ENCODE results near the gene CLDN6.

CLDN6 gene

DNA sequence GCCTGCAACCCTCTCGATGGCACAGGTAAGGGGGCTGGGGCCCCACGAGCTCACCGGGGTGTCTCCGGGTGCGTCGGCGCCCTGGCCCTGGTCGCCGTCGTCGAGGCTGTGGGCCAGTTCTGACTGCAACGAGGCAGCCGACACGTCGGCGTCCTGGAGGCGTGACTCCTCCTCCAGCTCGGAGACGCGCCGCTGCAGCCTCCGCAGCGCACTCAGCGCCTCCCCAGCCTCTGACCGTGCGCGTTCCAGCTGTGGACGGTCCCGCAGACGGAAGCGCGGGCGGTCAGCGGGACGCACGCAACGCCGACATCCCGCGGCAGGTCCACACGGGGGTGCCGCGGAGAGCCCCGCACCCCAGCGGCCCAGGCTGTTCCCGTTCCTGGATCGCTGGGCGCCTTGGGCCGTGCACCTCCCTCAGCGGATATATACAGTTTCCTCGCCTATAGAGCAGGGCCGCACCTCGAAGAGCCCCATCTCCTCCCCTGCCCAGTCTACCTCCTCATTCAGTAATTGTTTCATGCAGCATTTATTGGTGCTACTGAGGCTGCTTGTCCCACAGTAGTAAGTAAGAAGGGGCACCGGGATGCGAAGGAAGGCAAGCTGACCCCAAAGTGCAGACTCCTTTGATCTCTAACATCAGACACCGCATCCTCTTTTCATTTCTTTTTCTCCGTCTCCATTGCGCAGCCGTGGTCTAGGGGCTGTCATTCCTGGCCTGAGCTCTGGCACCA lies 11.7 kb upstream of the CLDN6 start:
- no peak overlapping the region for H3K27ac ChIP-seq
- TF ChIP-seq, protein P1, sequence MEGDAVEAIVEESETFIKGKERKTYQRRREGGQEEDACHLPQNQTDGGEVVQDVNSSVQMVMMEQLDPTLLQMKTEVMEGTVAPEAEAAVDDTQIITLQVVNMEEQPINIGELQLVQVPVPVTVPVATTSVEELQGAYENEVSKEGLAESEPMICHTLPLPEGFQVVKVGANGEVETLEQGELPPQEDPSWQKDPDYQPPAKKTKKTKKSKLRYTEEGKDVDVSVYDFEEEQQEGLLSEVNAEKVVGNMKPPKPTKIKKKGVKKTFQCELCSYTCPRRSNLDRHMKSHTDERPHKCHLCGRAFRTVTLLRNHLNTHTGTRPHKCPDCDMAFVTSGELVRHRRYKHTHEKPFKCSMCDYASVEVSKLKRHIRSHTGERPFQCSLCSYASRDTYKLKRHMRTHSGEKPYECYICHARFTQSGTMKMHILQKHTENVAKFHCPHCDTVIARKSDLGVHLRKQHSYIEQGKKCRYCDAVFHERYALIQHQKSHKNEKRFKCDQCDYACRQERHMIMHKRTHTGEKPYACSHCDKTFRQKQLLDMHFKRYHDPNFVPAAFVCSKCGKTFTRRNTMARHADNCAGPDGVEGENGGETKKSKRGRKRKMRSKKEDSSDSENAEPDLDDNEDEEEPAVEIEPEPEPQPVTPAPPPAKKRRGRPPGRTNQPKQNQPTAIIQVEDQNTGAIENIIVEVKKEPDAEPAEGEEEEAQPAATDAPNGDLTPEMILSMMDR (conservative IDR thresholded peaks at IDR 0.05): no peak

DNA sequence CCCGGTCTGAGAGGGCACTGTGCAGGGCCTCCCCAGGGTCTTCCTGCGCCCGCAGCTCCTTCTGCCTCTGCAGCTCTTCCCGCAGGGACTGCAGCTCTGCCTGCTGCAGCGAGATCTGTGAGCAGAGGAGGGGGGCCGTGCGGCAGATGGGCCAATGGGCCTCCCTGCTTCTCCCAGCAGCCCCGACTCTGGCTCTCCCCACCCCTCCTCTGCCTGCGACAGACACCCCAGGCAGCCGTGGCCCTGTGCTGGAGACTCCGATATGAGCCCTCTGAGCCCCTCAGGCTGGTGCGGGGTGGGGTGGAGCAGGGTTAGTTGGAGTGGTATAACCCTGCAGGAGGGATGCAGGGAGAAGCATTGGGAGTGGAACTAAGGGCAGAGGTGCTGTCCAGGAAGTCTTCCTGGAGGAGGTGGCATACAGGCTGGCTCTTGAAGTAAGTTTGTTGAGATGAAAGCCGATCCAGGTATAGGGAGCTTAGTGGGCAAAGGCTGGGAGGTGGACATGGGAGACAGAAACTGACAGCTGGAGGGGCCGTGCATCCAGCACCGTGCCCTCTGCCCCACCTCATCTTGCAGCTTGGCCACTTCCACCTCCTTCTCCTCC lies 10.8 kb upstream of the CLDN6 start:
- TF ChIP-seq, protein P1 (conservative IDR thresholded peaks at IDR 0.05): no peak
- H3K27ac ChIP-seq: no peak overlapping the region

DNA sequence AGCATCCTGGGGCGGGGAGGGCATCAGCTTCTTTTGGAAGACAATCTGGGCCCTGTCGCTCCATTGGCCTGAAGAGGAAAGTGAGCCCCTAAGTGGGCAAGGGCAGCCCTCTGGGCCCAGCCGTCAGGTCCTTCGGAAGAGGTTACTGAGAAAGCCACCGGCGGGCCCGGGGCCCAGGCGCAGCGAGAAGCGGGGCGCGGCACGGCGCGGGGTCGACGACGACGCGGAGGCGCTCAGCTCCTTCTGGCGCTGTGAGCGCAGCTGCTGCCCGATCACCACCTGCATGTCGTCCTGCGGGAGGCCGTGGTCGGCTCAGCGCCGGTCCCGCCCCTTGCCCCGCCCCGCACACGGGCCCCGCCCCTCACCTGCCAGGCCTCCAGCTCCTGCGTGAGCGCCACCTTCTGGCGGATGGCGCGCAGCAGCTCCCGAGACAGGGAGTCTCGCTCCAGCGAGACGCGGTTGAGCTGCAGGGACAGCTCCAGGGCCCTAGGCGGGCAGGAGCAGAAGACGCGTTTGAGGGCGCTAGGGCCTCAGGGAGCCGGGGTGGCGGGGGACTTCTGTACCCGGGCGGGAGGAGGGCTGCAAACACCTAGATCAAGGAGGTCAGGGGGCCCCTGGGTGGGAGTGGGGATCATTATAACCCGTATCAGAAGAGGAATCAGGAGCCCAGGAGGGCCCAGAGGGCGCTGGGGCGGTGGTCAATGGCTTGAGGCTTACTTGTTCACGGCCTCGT lies 10.2 kb upstream of the CLDN6 start:
- peak overlapping the region; percentile 46 for H3K27ac ChIP-seq
- TF ChIP-seq, protein P1 (conservative IDR thresholded peaks at IDR 0.05): peak; percentile 90

DNA sequence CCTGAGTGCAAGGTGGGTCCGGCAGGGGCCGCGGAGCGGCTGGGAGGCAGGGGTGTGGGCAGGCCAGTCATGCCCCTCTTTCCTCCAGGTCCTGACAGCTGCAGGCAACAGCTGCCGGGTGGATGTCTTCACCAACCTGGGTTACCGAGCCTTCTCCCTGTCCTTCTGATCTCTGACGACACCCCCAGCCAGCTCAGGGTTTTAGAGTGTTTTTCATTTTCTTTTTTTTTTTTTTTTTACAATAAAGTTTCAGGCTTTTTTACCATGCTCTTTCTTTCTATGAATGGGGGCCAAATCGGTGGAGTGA lies 9.5 kb upstream of the CLDN6 start:
- TF ChIP-seq, protein P1 (conservative IDR thresholded peaks at IDR 0.05): no peak
- H3K27ac ChIP-seq: no peak overlapping the region; the same call in 1 of the 2 replicates

DNA sequence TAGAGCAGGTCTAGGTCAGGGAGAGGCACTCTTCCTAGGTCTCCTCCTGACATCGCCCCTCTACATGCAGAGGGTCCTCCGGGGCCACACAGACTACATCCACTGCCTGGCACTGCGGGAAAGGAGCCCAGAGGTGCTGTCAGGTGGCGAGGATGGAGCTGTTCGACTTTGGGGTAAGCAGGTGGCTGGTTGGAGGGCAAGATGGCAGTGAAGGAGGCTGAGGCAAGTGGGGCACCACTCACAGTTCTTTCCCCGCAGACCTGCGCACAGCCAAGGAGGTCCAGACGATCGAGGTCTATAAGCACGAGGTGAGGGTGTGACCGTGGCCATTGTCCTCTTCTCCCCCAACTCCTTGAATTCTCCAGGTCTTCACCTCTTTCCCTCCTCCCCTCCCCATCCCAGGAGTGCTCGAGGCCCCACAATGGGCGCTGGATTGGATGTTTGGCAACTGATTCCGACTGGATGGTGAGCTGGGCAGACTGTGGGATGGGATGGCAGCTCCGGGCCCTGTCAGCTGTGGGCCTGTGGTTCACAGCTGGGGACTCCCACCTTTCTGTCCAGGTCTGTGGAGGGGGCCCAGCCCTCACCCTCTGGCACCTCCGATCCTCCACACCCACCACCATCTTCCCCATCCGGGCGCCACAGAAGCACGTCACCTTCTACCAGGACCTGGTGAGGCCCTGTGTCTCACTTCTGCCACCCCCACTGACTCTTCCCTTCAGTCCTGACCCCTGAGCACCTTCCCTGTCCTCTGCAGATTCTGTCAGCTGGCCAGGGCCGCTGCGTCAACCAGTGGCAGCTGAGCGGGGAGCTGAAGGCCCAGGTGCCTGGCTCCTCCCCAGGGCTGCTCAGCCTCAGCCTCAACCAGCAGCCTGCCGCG lies 8.9 kb upstream of the CLDN6 start:
- H3K27ac ChIP-seq: no peak overlapping the region
- TF ChIP-seq, protein P1 (conservative IDR thresholded peaks at IDR 0.05): no peak

DNA sequence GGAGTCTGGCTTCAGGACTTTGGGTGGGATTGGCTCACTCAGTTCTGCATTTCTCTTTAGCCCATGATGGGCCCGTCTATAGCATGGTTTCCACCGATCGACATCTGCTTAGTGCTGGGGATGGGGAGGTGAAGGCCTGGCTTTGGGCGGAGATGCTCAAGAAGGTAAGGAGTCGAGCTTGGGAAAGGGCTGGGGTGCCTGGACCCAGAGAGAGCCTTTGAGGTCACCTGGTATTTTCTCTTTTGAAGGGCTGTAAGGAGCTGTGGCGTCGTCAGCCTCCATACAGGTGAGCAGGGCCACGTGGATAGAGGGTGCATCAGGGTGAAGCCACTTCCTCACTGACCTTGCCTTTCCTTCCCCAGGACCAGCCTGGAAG lies 8.0 kb upstream of the CLDN6 start:
- TF ChIP-seq, protein P1 (conservative IDR thresholded peaks at IDR 0.05): no peak
- H3K27ac ChIP-seq: no peak overlapping the region

Measured in VCaP (cell line).